ENCODE results near the gene ZRANB3.

ZRANB3 gene

DNA sequence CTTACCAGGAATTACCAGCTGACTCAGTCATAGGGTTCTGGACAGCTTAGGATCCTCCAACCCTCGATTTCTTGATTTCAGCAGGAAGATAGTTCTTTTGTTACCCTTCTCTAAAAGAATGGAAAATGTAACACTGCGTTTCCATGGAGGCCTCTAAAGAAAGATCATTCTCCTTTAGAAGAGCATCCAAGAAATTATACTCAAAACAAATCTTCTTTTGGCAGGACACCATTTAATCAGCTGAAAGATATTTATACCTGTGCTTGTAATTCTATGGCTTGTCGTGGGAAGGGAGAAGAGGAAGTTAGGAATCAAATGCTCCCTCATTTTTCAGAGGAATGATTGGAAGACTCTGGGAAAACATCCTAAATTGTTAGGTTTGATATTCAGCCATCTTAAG, 348.4 kb downstream of the ZRANB3 start:
- no peak overlapping the region for H3K4me3 ChIP-seq (ENCODE audit: low read depth, low read length)
- H3K4me1 ChIP-seq (ENCODE audit: control insufficient read depth, insufficient read depth, low read length) = no peaks in the 10 kb centered on the region
- H3K27ac ChIP-seq (ENCODE audit: extremely low read depth, low read depth, low read length) = no peak overlapping the region
- TF ChIP-seq KLF7 (tag by site-specific recombination; IDR thresholded peaks at IDR 0.05; ENCODE audit: borderline replicate concordance) = no peak
- TF ChIP-seq ZNF510 (tag by site-specific recombination; IDR thresholded peaks at IDR 0.05; ENCODE audit: insufficient replicate concordance) = no peak
- no peak for TF ChIP-seq ZNF571 (tag by site-specific recombination; IDR thresholded peaks at IDR 0.05)
- no peak for TF ChIP-seq ZNF274 (IDR thresholded peaks at IDR 0.05; ENCODE audit: low read length)
- TF ChIP-seq ZNF274 (tag by site-specific recombination; IDR thresholded peaks at IDR 0.05; ENCODE audit: borderline replicate concordance) = no peak
- TF ChIP-seq ZNF660 (tag by site-specific recombination; IDR thresholded peaks at IDR 0.05) = no peak
- no peak for TF ChIP-seq ZNF423 (tag by site-specific recombination; IDR thresholded peaks at IDR 0.05)
- TF ChIP-seq ZNF184 (tag by site-specific recombination; IDR thresholded peaks at IDR 0.05) = no peak
- TF ChIP-seq, protein P1, sequence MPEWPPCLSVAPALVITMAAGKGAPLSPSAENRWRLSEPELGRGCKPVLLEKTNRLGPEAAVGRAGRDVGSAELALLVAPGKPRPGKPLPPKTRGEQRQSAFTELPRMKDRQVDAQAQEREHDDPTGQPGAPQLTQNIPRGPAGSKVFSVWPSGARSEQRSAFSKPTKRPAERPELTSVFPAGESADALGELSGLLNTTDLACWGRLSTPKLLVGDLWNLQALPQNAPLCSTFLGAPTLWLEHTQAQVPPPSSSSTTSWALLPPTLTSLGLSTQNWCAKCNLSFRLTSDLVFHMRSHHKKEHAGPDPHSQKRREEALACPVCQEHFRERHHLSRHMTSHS (tag by site-specific recombination; IDR thresholded peaks at IDR 0.05) = no peak
- TF ChIP-seq, protein P2, sequence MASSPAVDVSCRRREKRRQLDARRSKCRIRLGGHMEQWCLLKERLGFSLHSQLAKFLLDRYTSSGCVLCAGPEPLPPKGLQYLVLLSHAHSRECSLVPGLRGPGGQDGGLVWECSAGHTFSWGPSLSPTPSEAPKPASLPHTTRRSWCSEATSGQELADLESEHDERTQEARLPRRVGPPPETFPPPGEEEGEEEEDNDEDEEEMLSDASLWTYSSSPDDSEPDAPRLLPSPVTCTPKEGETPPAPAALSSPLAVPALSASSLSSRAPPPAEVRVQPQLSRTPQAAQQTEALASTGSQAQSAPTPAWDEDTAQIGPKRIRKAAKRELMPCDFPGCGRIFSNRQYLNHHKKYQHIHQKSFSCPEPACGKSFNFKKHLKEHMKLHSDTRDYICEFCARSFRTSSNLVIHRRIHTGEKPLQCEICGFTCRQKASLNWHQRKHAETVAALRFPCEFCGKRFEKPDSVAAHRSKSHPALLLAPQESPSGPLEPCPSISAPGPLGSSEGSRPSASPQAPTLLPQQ (tag by site-specific recombination; IDR thresholded peaks at IDR 0.05) = no peak
- TF ChIP-seq, protein P3, sequence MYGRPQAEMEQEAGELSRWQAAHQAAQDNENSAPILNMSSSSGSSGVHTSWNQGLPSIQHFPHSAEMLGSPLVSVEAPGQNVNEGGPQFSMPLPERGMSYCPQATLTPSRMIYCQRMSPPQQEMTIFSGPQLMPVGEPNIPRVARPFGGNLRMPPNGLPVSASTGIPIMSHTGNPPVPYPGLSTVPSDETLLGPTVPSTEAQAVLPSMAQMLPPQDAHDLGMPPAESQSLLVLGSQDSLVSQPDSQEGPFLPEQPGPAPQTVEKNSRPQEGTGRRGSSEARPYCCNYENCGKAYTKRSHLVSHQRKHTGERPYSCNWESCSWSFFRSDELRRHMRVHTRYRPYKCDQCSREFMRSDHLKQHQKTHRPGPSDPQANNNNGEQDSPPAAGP (tag by site-specific recombination; IDR thresholded peaks at IDR 0.05) = no peak
- TF ChIP-seq SCRT1 (tag by site-specific recombination; IDR thresholded peaks at IDR 0.05; ENCODE audit: borderline replicate concordance) = no peak
- no peak for TF ChIP-seq ZNF24 (tag by site-specific recombination; IDR thresholded peaks at IDR 0.05)
- TF ChIP-seq ZFHX2 (tag by site-specific recombination; conservative IDR thresholded peaks at IDR 0.05) = no peak
- TF ChIP-seq ZNF785 (tag by site-specific recombination; IDR thresholded peaks at IDR 0.05) = no peak
- TF ChIP-seq ZNF169 (tag by site-specific recombination; IDR thresholded peaks at IDR 0.05) = no peak
- TF ChIP-seq ZNF514 (tag by site-specific recombination; IDR thresholded peaks at IDR 0.05) = no peak
- TF ChIP-seq ZNF555 (tag by site-specific recombination; conservative IDR thresholded peaks at IDR 0.05) = no peak
- TF ChIP-seq ZFP37 (tag by site-specific recombination; IDR thresholded peaks at IDR 0.05) = no peak
- no peak for TF ChIP-seq KLF9 (tag by site-specific recombination; IDR thresholded peaks at IDR 0.05; ENCODE audit: low read depth)
- no peak for TF ChIP-seq ZNF521 (tag by site-specific recombination; IDR thresholded peaks at IDR 0.05)
- peaks cover 0 to 6% of the 10 kb centered on the region in 2 experiments; a peak in 1 of 3 replicates for H3K36me3 ChIP-seq (ENCODE audit: control insufficient read depth in 2 of 2, insufficient read depth in 1 of 2, low read length in 2 of 2)
- H3K9me3 ChIP-seq (ENCODE audit: control insufficient read depth, insufficient read depth, low read depth, low read length) = no peaks in the 10 kb centered on the region
- CTCF ChIA-PET = interaction anchor here (0.5 kb wide), 1 partner anchor 1346 kb away, joined by 3 read pairs; no protein-coding TSS in a partner anchor
- POLR2A ChIA-PET = no interaction called here

DNA sequence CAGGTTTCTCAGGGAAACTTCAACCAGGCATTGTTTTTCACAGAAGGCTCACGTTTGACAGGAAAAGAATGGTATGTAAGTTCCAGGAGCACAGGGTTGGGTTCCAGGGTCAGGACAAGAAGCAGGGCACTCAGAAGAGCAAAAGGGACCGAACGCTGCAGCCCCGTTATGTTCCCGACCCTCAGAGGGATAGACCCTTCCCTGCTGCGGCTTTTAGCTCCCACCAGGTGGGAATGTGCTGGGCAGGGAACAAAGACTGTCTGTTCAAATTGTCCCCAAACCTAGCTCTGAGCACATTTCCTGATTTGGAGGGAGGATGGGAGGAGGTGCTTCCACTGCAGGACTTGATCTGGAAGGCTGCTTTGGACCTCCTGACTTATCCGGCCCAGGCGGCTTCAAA, 348.8 kb downstream of the ZRANB3 start:
- H3K27ac ChIP-seq (ENCODE audit: extremely low read depth, low read depth, low read length) = no peak overlapping the region
- TF ChIP-seq ZNF626 (tag by site-specific recombination; IDR thresholded peaks at IDR 0.05) (no peak), ZBTB48 (tag by site-specific recombination; IDR thresholded peaks at IDR 0.05) (no peak), ZNF239 (tag by site-specific recombination; IDR thresholded peaks at IDR 0.05) (no peak), KLF7 (tag by site-specific recombination; IDR thresholded peaks at IDR 0.05; ENCODE audit: borderline replicate concordance) (no peak), ZNF16 (tag by site-specific recombination; IDR thresholded peaks at IDR 0.05; ENCODE audit: low read depth) (no peak)
- TF ChIP-seq, protein P4, sequence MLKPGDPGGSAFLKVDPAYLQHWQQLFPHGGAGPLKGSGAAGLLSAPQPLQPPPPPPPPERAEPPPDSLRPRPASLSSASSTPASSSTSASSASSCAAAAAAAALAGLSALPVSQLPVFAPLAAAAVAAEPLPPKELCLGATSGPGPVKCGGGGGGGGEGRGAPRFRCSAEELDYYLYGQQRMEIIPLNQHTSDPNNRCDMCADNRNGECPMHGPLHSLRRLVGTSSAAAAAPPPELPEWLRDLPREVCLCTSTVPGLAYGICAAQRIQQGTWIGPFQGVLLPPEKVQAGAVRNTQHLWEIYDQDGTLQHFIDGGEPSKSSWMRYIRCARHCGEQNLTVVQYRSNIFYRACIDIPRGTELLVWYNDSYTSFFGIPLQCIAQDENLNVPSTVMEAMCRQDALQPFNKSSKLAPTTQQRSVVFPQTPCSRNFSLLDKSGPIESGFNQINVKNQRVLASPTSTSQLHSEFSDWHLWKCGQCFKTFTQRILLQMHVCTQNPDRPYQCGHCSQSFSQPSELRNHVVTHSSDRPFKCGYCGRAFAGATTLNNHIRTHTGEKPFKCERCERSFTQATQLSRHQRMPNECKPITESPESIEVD (tag by site-specific recombination; IDR thresholded peaks at IDR 0.05) = no peak
- no peak overlapping the region for H3K4me3 ChIP-seq (ENCODE audit: low read depth, low read length)
- no peaks in the 10 kb centered on the region for H3K4me1 ChIP-seq (ENCODE audit: control insufficient read depth, insufficient read depth, low read length)
- H3K36me3 ChIP-seq (ENCODE audit: control insufficient read depth in 2 of 2, insufficient read depth in 1 of 2, low read length in 2 of 2) = peaks cover 0 to 6% of the 10 kb centered on the region in 2 experiments; a peak in 1 of 3 replicates
- CTCF ChIA-PET = no interaction called here
- H3K9me3 ChIP-seq (ENCODE audit: control insufficient read depth, insufficient read depth, low read depth, low read length) = no peaks in the 10 kb centered on the region
- POLR2A ChIA-PET = no interaction called here
